Gastroesophageal sphincter (tissue), 2 donors: ENCODE results near the gene TUBB6.

Source experiments
- POLR2A ChIP-seq, 2 donors: fragments of 450-650 bp; IDR thresholded peaks; one replicate each; pipeline ENCODE4 v1.6.1; 2017; ENCODE audit warnings: antibody characterized with exemption in 2 of 2, mild to moderate bottlenecking in 2 of 2, moderate library complexity in 1 of 2
- POLR2AphosphoS5 ChIP-seq: sonication (generic); formaldehyde crosslinking; IDR thresholded peaks from one replicate; pipeline ENCODE4 v1.6.1; 2017; ENCODE audit warnings: antibody characterized with exemption

DNA sequence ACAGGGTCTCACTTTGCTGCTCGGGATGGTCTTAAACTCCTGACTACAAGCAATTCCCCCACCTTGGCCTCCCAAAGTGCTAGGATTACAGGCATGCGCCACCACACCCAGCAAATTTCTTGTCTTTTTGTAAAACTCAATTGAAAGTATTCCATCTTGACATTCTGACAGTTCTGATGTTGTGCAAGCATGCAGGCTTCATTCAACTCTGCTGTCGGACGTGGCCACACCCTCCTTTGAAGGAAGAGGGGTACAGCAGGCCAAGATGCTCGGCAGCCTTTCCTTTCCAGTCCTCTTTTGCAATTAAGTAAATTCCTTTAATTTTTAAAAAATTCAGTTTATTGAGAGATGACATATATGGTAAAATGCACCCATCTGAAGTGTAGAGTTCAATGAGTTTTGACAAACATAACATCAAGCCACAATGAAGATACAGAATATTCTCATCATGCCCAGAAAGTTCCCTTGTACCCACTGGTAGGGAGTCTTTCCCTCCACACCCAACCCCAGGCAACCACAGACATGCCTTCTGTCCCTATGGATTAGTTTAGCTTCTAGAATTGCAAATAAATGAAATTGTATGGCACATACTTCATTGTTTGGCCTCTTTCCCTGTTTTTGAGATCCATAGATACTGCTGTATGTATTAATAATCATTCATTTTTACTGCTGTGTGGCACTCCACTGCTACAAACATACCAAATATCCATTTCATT, 33.1 kb downstream of the TUBB6 start:
- TF ChIP-seq POLR2AphosphoS5 (no peak), POLR2A (IDR thresholded peaks at IDR 0.05) (no peak)
